Lower leg skin (tissue), 3 donors: ENCODE data around the gene OSTC.

Experiments
- POLR2A ChIP-seq, 2 donors: fragments of 450-650 bp; IDR thresholded peaks; one replicate each; pipeline ENCODE4 v1.6.1; 2016 to 2017; ENCODE audit warnings: antibody characterized with exemption in 2 of 2, mild to moderate bottlenecking in 1 of 2, moderate library complexity in 1 of 2
- TF ChIP-seq, protein P1 (sequence below), 3 donors: fragments of 450-650 bp; IDR thresholded peaks; one replicate each; pipeline ENCODE4 v1.5.1; 2016; ENCODE audit warnings: antibody characterized with exemption in 3 of 3, mild to moderate bottlenecking in 3 of 3, moderate library complexity in 2 of 3

DNA sequence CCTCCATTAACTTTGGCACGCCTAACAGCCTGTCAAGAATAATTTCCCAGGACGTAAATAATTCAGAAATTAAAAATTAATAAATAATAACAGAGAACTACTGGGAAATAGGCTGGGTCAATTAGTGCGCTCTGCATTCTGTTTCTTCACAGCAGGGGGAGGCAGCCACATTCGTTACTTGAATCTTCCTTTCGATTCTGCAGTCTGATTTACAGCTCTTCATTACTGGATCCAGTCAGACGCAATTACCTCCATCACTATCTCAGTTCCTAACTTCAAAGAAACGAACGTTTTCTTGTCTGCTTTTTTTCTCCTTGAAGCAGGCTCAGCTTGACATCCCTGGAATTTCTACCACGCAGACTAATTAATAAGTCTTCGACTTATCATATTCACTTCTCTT is 39.0 kb upstream of the OSTC start:
- TF ChIP-seq, protein P1, sequence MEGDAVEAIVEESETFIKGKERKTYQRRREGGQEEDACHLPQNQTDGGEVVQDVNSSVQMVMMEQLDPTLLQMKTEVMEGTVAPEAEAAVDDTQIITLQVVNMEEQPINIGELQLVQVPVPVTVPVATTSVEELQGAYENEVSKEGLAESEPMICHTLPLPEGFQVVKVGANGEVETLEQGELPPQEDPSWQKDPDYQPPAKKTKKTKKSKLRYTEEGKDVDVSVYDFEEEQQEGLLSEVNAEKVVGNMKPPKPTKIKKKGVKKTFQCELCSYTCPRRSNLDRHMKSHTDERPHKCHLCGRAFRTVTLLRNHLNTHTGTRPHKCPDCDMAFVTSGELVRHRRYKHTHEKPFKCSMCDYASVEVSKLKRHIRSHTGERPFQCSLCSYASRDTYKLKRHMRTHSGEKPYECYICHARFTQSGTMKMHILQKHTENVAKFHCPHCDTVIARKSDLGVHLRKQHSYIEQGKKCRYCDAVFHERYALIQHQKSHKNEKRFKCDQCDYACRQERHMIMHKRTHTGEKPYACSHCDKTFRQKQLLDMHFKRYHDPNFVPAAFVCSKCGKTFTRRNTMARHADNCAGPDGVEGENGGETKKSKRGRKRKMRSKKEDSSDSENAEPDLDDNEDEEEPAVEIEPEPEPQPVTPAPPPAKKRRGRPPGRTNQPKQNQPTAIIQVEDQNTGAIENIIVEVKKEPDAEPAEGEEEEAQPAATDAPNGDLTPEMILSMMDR (IDR thresholded peaks at IDR 0.05) = no peak
- no peak for TF ChIP-seq POLR2A (IDR thresholded peaks at IDR 0.05)
